Measurements from ENCODE around the gene CNOT4. TPM values are rescaled to one million over a fixed set of nuclear protein-coding genes. Genes with fewer than 3 reads are reported as not detected.

CNOT4 gene
- total RNA-seq, 4 donors from 2014 or later: 25.6 to 36.8 (median 29.3) TPM

GRCh38 chr7:135492151-135492550 lies 17.8 kb downstream of the CNOT4 start:
- 94 to 98% methylated on average over 4 of the region's 4 CpGs for WGBS, 2 donors
- H3K4me1 ChIP-seq: peaks cover 7 to 20% of the 10 kb centered on the region in 2 donors
- DNase-seq: no peak
- no peak overlapping the region for H3K4me3 ChIP-seq (replicated peaks in 1 of 3)
- H3K27ac ChIP-seq: no peak overlapping the region
- H3K9me3 ChIP-seq: no peaks in the 10 kb centered on the region
- no peak for TF ChIP-seq CTCF (IDR thresholded peaks at IDR 0.05)
- no peak for TF ChIP-seq POLR2A (IDR thresholded peaks at IDR 0.05)
- no peaks in the 10 kb centered on the region for H3K27me3 ChIP-seq
- intact Hi-C loops (cut with DNase I): no loop called here
- no peaks in the 10 kb centered on the region for H3K36me3 ChIP-seq

GRCh38 chr7:135490783-135491182 lies 19.1 kb downstream of the CNOT4 start:
- no peaks in the 10 kb centered on the region for H3K9me3 ChIP-seq
- H3K36me3 ChIP-seq: no peaks in the 10 kb centered on the region
- intact Hi-C loops (cut with DNase I): no loop called here
- DNase-seq: peak in 1 of 2 donors; percentile 12
- TF ChIP-seq CTCF (IDR thresholded peaks at IDR 0.05): no peak
- TF ChIP-seq POLR2A (IDR thresholded peaks at IDR 0.05): no peak
- no peak overlapping the region for H3K4me3 ChIP-seq (replicated peaks in 1 of 3)
- H3K27ac ChIP-seq: no peak overlapping the region
- no peaks in the 10 kb centered on the region for H3K27me3 ChIP-seq
- H3K4me1 ChIP-seq: peaks cover 7 to 20% of the 10 kb centered on the region in 2 donors

- Histone ChIP-seq H3K9me3 (no peaks in the 10 kb centered on the region), H3K36me3 (no peaks in the 10 kb centered on the region), H3K4me3 (replicated peaks in 1 of 3) (no peak overlapping the region), H3K27me3 (no peaks in the 10 kb centered on the region), H3K27ac (no peak overlapping the region), H3K4me1 (peaks cover 7 to 20% of the 10 kb centered on the region in 2 donors)
- TF ChIP-seq POLR2A (IDR thresholded peaks at IDR 0.05) (no peak), CTCF (IDR thresholded peaks at IDR 0.05) (no peak)
- WGBS, 2 donors: 87 to 92% methylated on average over 3 of the region's 3 CpGs
- DNase-seq: no peak
- intact Hi-C loops (cut with DNase I): no loop called here
Measured at GRCh38 chr7:135489791-135490190, 20.1 kb downstream of the CNOT4 start.

- WGBS, 2 donors: 83 to 90% methylated on average over 3 of the region's 3 CpGs
- Histone ChIP-seq H3K27me3 (no peaks in the 10 kb centered on the region), H3K4me3 (replicated peaks in 1 of 3) (no peak overlapping the region), H3K36me3 (no peaks in the 10 kb centered on the region), H3K9me3 (no peaks in the 10 kb centered on the region), H3K27ac (no peak overlapping the region), H3K4me1 (peaks cover 5 to 17% of the 10 kb centered on the region in 2 donors)
- intact Hi-C loops (cut with DNase I): no loop called here
- DNase-seq: no peak
- no peak for TF ChIP-seq POLR2A (IDR thresholded peaks at IDR 0.05)
- TF ChIP-seq CTCF (IDR thresholded peaks at IDR 0.05): no peak
Measured at GRCh38 chr7:135486261-135486920, 23.5 kb downstream of the CNOT4 start.

GRCh38 chr7:135481598-135481979 lies 28.3 kb downstream of the CNOT4 start:
- Histone ChIP-seq H3K27me3 (no peaks in the 10 kb centered on the region), H3K27ac (no peak overlapping the region), H3K9me3 (no peaks in the 10 kb centered on the region), H3K4me1 (peaks cover 10 to 13% of the 10 kb centered on the region in 2 donors), H3K36me3 (no peaks in the 10 kb centered on the region), H3K4me3 (replicated peaks in 1 of 3) (no peak overlapping the region)
- intact Hi-C loops (cut with DNase I): no loop called here
- TF ChIP-seq POLR2A (IDR thresholded peaks at IDR 0.05) (no peak), CTCF (IDR thresholded peaks at IDR 0.05) (no peak)
- DNase-seq: no peak
